Aorta (tissue), 5 donors: Measurements from ENCODE around the gene NCBP3. TPM values are rescaled to one million over a fixed set of nuclear protein-coding genes. Genes with fewer than 3 reads are reported as not detected.

Experiments used
- ATAC-seq: fragments of 200-7000 bp; cut with Tn5 transposase; one replicate; pipeline ENCODE4 v1.9.1; 2022; ENCODE audit warnings: moderate library complexity; ENCODE audit not compliant: low FRiP score
- DNase-seq, 2 donors: peaks; one replicate each; pipeline ENCODE4 v3.0.0-alpha.2; 2020
- H3K27ac ChIP-seq, 2 donors: one replicate each; pipeline ENCODE4 v1.5.1; 2013; ENCODE audit warnings: low read length in 2 of 2, mild to moderate bottlenecking in 2 of 2, moderate library complexity in 2 of 2, control low read depth in 1 of 2, inconsistent platforms in 1 of 2, low read depth in 1 of 2
- H3K27me3 ChIP-seq, 2 donors: one replicate each; pipeline ENCODE4 v1.6.1; 2013; ENCODE audit warnings: control low read depth in 1 of 2, low read length in 1 of 2, mild to moderate bottlenecking in 1 of 2, moderate library complexity in 1 of 2; ENCODE audit not compliant: insufficient read depth in 2 of 2, control insufficient read depth in 1 of 2
- H3K36me3 ChIP-seq, 2 donors: one replicate each; pipeline ENCODE4 v1.6.1; 2013; ENCODE audit warnings: control low read depth in 1 of 2, low read length in 1 of 2, mild to moderate bottlenecking in 1 of 2; ENCODE audit not compliant: insufficient read depth in 2 of 2, control insufficient read depth in 1 of 2
- H3K4me1 ChIP-seq, 2 donors: one replicate each; pipeline ENCODE4 v1.6.1; 2013; ENCODE audit warnings: low read length in 2 of 2, control low read depth in 1 of 2, mild to moderate bottlenecking in 1 of 2, moderate library complexity in 1 of 2; ENCODE audit not compliant: insufficient read depth in 2 of 2, control insufficient read depth in 1 of 2
- H3K4me3 ChIP-seq, 2 donors: one replicate each; pipeline ENCODE4 v1.5.1; 2013; ENCODE audit warnings: low read length in 2 of 2, control low read depth in 1 of 2, mild to moderate bottlenecking in 1 of 2
- H3K9me3 ChIP-seq: one replicate; pipeline ENCODE4 v1.6.1; 2013; ENCODE audit warnings: mild to moderate bottlenecking, low read length; ENCODE audit not compliant: control insufficient read depth
- WGBS, 2 donors: extraction: QIAGEN DNeasy Blood & Tissue Kit; methylation state at CpG; one replicate each; pipeline ENCODE4 v1.1.7; 2013; 5-methylcytosine and 5-hydroxymethylcytosine counted together
- intact Hi-C, 2 donors: fragments of 100-400 bp; cut with DNase I; formaldehyde crosslinking; loops; one replicate each; pipeline versions ENCODE4 v1.14.2 to v1.15.0; 2022
- polyA plus RNA-seq, 2 donors: library from polyadenylated mRNA; stranded (reverse); fragments of 200-250 nt; gene quantifications; one replicate each; pipeline ENCODE4 v1.2.3, GENCODE V29; 2013
- total RNA-seq, 2 donors: library from RNA; stranded (reverse); fragmentation: NEBNext Ultra II Directional; extraction: Animal tissue kit (Norgen Biotek cat#: 25700); gene quantifications; one replicate each; pipeline ENCODE4 v1.2.1, GENCODE V29; 2021
- donor health status: healthy with polysubstance abuse.
- donor health status: Bipolar disorder and iron deficiency.
- donor health status: DM: no; HTN: no; CAD: no.
- donor health status: DM: no; HTN: no; CAD: no.
- donor health status: DM: yes; HTN: yes; CAD: no.

Gene NCBP3
- total and polyA plus RNA-seq, 4 donors = 6.5 to 36.9 (median 23.6) TPM

DNA sequence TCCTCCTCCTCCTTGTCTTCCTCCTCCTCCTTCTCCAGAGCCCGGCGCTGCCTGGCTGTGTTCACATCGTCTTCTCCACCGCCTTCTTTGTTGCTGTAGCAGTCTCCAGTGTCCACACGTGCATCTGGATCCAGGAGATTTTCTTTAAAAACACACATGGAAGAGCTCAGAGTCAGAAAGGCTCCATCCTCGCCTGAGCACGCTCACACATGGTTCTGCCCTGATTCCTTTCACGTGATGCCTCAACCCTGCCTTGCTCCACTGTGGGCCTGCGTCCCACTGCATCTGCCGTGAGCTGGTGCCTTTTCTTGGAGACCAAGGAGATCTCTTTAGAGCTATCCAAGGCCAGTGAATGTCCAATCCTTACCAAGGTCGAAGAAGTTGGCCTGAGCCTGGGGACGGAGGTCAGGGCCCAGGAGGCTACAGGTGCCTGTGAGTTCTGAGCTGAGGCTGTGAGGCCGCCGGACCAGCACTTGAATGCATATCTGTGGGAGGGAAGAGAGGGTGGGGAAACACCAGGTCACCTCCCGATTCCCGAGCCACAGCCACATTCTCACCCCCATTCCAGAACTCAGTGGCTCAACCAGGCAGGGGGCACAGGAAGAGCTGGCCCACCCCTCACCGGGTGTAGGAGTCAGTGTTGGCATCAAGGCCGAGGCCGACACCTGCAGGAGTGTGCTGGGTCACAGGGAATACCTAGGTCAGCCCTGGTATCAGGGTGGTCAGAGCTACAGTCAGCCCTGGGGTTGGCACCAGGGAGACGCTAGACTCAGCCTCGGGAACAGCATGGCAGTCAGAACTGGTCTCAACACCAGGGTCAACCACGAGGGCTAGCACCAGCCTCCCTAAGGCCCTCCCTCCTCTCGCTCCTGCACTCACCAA, 84.8 kb downstream of the NCBP3 start:
- Histone ChIP-seq H3K4me3 (no peak overlapping the region), H3K27ac (no peak overlapping the region), H3K27me3 (no peaks in the 10 kb centered on the region), H3K4me1 (no peaks in the 10 kb centered on the region), H3K9me3 (peaks cover 4% of the 10 kb centered on the region), H3K36me3 (no peaks in the 10 kb centered on the region)
- 78 to 81% methylated on average over 23 of the region's 23 CpGs for WGBS, 2 donors
- peak in 1 of 2 donors; percentile 21 for DNase-seq
- ATAC-seq = no peak
- intact Hi-C loops = no loop called here

DNA sequence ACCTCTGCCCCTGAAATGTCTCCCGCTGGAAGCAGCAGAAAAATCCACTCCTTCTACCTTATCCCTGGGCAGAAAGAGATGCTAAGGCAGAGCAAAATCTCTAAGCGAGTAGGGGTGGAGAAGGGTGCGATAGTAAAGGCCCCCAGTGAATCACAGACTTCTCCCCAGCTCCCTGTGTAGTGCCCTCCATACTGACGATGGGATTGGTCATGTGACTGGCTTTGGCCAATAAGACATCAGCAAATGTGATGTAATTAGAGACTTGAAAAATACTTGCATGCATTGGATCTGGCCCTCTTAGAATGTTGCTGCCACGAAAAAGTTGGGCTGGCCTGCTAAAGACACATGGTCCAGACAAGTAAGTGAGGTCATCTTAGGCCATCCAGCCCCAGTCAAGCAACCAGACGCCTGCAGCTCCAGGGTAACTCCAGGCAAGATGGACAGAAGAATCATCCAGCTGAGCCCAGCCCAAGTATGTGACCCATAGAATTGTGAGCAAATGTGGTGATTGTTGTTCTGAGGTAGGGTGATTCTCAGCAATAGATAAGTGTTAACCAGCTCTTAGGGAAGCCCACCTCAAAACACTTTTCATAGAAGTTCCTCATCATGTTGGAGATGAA, 86.3 kb downstream of the NCBP3 start:
- intact Hi-C loops = no loop called here
- H3K27me3 ChIP-seq = no peaks in the 10 kb centered on the region
- no peak for DNase-seq
- 82 to 84% methylated on average over 6 of the region's 6 CpGs for WGBS, 2 donors
- H3K36me3 ChIP-seq = no peaks in the 10 kb centered on the region
- no peak overlapping the region for H3K27ac ChIP-seq
- H3K4me1 ChIP-seq = no peaks in the 10 kb centered on the region
- no peak for ATAC-seq
- no peak overlapping the region for H3K4me3 ChIP-seq
- H3K9me3 ChIP-seq = peaks cover 4% of the 10 kb centered on the region

DNA sequence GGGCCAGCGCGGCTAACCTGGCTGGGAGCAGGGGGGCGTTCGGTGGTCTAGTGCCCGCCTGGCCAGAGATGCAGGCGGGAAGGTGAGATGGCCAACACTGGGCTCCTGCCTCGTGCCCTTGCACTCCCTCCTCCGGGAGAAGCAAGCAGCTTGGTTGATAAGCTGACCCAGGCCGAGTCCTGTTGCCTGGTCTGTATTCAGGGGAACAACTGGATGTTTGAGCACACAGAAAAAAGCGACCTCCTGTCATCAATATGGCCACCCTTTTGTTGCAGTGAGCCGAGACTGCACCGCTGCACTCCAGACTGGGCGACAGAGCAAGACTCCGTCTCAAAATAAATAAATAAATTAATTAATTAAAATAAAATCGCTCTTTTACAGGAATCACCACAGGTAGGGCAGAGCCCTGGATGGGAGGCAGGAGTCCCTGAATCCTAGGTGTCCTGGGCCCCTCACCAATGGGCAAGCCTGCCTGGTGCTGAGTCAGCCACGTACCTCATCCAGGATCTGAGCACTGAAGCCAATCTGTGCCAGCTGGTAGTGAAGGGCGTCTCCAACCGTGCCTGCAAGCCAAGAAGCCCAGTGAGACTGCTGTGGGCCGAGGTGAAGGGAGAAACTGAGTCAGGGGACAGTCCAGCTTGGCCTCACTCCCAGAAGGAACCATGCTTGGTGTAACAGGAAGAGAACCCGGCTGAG, 90.6 kb downstream of the NCBP3 start:
- Histone ChIP-seq H3K9me3 (peaks cover 4% of the 10 kb centered on the region), H3K4me3 (no peak overlapping the region), H3K36me3 (no peaks in the 10 kb centered on the region), H3K27ac (no peak overlapping the region), H3K4me1 (no peaks in the 10 kb centered on the region), H3K27me3 (no peaks in the 10 kb centered on the region)
- DNase-seq (no peak), ATAC-seq (peak; percentile 17)
- WGBS, 2 donors = 52 to 55% methylated on average over 20 of the region's 20 CpGs
- intact Hi-C loops = no loop called here

DNA sequence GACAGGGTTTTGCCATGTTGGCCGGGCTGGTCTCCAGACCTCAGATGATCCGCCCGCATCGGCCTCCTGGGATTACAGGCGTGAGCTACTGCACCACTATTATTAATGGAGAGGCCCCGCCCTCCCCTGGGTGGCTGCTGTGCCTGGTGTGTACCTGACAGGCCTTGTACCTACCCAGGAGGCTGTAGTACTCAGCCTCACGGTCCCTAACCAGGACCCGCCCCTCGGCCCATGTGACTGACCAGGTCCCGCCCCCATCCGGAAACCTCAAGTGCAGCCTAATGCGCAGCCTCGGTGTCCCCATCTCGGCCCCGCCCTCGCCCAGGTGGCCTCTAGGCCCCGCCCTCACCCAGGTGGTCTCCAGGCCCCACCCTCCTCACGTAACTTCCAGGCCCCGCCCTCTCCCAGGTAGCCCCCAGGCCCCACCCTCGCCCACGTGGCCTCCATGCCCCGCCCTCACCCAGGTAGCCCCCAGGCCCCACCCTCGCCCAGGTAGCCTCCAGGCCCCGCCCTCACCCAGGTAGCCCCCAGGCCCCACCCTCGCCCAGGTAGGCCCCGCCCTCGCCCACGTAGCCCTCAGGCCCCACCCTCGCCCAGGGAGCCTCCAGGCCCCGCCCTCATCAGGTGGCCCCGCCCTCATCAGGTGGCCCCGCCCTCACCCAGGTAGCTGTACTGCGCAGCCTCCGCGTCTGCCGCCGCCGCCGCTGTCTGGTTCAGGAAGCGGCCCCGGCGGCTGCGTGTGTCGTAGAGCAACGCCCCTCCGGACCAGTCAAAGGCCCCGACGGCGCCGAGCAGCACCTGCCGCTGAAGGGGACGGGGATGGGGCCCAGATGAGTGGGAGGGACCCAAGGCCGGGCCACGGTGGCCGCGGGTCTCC, 91.3 kb downstream of the NCBP3 start:
- intact Hi-C loops = no loop called here
- no peaks in the 10 kb centered on the region for H3K27me3 ChIP-seq
- DNase-seq (no peak), ATAC-seq (peak; percentile 36)
- no peaks in the 10 kb centered on the region for H3K4me1 ChIP-seq
- H3K27ac ChIP-seq = no peak overlapping the region
- no peaks in the 10 kb centered on the region for H3K36me3 ChIP-seq
- 4 to 5% methylated on average over 36 to 56 of the region's 56 CpGs for WGBS, 2 donors
- no peaks in the 10 kb centered on the region for H3K9me3 ChIP-seq
- no peak overlapping the region for H3K4me3 ChIP-seq

DNA sequence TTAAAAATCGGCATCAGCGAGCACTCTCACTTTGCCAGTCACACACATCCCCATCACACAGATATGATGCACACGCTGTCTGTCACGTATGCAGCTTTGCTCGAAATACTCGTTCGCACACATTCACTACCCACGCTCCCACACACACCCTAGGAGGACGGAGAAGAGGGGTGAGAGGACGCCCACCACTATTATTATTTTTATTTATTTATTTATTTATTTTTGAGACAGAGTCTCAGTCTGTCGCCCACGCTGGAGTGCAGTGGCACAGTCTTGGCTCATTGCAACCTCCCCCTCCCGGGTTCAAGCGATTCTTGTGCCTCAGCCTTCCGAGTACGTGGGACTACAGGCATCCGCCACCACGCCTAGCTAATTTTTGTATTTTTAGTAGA, 92.0 kb downstream of the NCBP3 start:
- ATAC-seq (no peak), DNase-seq (no peak)
- Histone ChIP-seq H3K4me3 (no peak overlapping the region), H3K27me3 (no peaks in the 10 kb centered on the region), H3K27ac (no peak overlapping the region), H3K9me3 (no peaks in the 10 kb centered on the region), H3K4me1 (no peaks in the 10 kb centered on the region), H3K36me3 (no peaks in the 10 kb centered on the region)
- 74 to 79% methylated on average over 18 of the region's 18 CpGs for WGBS, 2 donors
- intact Hi-C loops = no loop called here

DNA sequence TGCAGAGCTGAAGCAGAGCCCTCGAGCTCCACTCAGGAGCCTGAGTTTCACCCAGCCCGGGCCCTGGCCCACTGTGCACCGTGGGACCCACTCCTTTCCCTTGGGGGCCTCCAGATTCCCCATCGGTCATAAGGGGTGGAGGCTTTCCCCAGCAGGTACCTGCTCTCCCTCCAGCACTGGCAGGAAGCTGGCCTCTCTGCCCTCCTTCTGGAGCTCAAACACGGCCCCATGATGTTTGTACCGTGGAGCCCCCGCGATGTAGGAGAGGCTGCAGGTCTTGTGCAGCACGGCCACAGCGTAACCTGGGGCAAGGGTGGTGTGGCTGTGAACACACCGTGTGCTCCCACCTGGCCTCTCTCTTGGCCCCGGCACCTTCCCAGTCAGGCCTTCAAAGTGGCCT, 92.4 kb downstream of the NCBP3 start:
- Histone ChIP-seq H3K27me3 (no peaks in the 10 kb centered on the region), H3K4me1 (no peaks in the 10 kb centered on the region), H3K4me3 (no peak overlapping the region), H3K9me3 (no peaks in the 10 kb centered on the region), H3K36me3 (no peaks in the 10 kb centered on the region), H3K27ac (no peak overlapping the region)
- DNase-seq (no peak), ATAC-seq (no peak)
- intact Hi-C loops = no loop called here
- WGBS, 2 donors = 72 to 79% methylated on average over 12 of the region's 12 CpGs

Other genes starting within 250 kb of the NCBP3 start
- 1 to 10 TPM; 3.7 to 9.5 TPM for gene TRPV1, start 236.8 kb downstream of the NCBP3 start, total RNA-seq
- gene TRPV1, start 236.8 kb downstream of the NCBP3 start, polyA plus RNA-seq = 1 to 10 TPM; 1.9 to 2.6 TPM
- gene SHPK, start 210.0 kb downstream of the NCBP3 start, total RNA-seq = 10 to 100 TPM in 1 of 2 donors, 1 to 10 TPM in 1; 7.4 to 15.8 TPM
- gene SHPK, start 210.0 kb downstream of the NCBP3 start, polyA plus RNA-seq = 1 to 10 TPM; 4.3 to 6.8 TPM
- 10 to 100 TPM; 10.8 to 13.8 TPM for gene CTNS, start 209.5 kb downstream of the NCBP3 start, total RNA-seq
- gene CTNS, start 209.5 kb downstream of the NCBP3 start, polyA plus RNA-seq = 10 to 100 TPM in 1 of 2 donors, 1 to 10 TPM in 1; 4.4 to 12.0 TPM
- 100 to 1,000 TPM; 101 to 108 TPM for gene TAX1BP3, start 177.7 kb downstream of the NCBP3 start, total RNA-seq
- 100 to 1,000 TPM in 1 of 2 donors, 10 to 100 TPM in 1; 93.2 to 155 TPM for gene TAX1BP3, start 177.7 kb downstream of the NCBP3 start, polyA plus RNA-seq
- gene EMC6, start 177.4 kb downstream of the NCBP3 start, total RNA-seq = 10 to 100 TPM; 19.2 to 25.7 TPM
- 10 to 100 TPM; 33.1 to 48.5 TPM for gene EMC6, start 177.4 kb downstream of the NCBP3 start, polyA plus RNA-seq
- 1 to 10 TPM; 1.0 to 1.3 TPM for gene P2RX5, start 150.1 kb downstream of the NCBP3 start, total RNA-seq
- 1 to 10 TPM in 1 of 2 donors, under 1 TPM in 1; 0.61 to 4.9 TPM for gene P2RX5, start 150.1 kb downstream of the NCBP3 start, polyA plus RNA-seq
- gene HASPIN, start 122.3 kb downstream of the NCBP3 start, total RNA-seq = under 1 TPM; 0.13 to 0.27 TPM
- gene HASPIN, start 122.3 kb downstream of the NCBP3 start, polyA plus RNA-seq = not detected
- gene ITGAE, start 45.1 kb downstream of the NCBP3 start, total RNA-seq = 10 to 100 TPM; 16.0 to 20.5 TPM
- gene ITGAE, start 45.1 kb downstream of the NCBP3 start, polyA plus RNA-seq = 10 to 100 TPM; 35.4 to 57.0 TPM
- 10 to 100 TPM in 1 of 2 donors, 1 to 10 TPM in 1; 5.1 to 11.2 TPM for gene CAMKK1, start 46.8 kb upstream of the NCBP3 start, total RNA-seq
- gene CAMKK1, start 46.8 kb upstream of the NCBP3 start, polyA plus RNA-seq = 1 to 10 TPM; 1.6 to 4.2 TPM
- gene P2RX1, start 70.2 kb upstream of the NCBP3 start, total RNA-seq = 1 to 10 TPM; 3.5 to 4.7 TPM
- 1 to 10 TPM in 1 of 2 donors, under 1 TPM in 1; 0.50 to 1.6 TPM for gene P2RX1, start 70.2 kb upstream of the NCBP3 start, polyA plus RNA-seq
- 10 to 100 TPM; 28.7 to 32.1 TPM for gene ATP2A3, start 118.2 kb upstream of the NCBP3 start, total RNA-seq
- 10 to 100 TPM in 1 of 2 donors, 1 to 10 TPM in 1; 7.5 to 88.7 TPM for gene ATP2A3, start 118.2 kb upstream of the NCBP3 start, polyA plus RNA-seq